CD14-positive monocyte (primary cell): ENCODE measurements around the gene RSPH4A. TPM values are rescaled to one million over a fixed set of nuclear protein-coding genes. Genes with fewer than 3 reads are reported as not detected.
"Not testable (repeated sequence)": the region's sequence is repeated elsewhere in the genome, so short reads cannot be mapped to it uniquely, and the experiment has no call there.

ENCODE experiments used
- DNase-seq, 3 donors: peaks; one replicate each; pipeline ENCODE4 v3.0.0-alpha.2; 2011 to 2022
- H2AFZ ChIP-seq: 2 replicates; pipeline ENCODE4 v1.6.0; 2012; ENCODE audit warnings: mild to moderate bottlenecking, low read depth, low read length, inconsistent platforms; ENCODE audit not compliant: insufficient read depth, poor library complexity, severe bottlenecking
- H3K27ac ChIP-seq, 2 donors: 1 replicate in 1 of 2; 2 replicates in 1 of 2; pipeline ENCODE4 v1.5.1; 2012 to 2013; ENCODE audit warnings: low read length in 2 of 2, control low read depth in 1 of 2, inconsistent platforms in 1 of 2, low read depth in 1 of 2, mild to moderate bottlenecking in 1 of 2
- H3K27me3 ChIP-seq, 2 donors: one replicate each; pipeline versions ENCODE4 v1.6.0 to v1.6.1; 2011 to 2013; ENCODE audit warnings: low read length in 2 of 2; ENCODE audit not compliant: control insufficient read depth in 2 of 2, insufficient read depth in 2 of 2
- H3K36me3 ChIP-seq, 2 donors: replicated peaks in 1 of 2; 1 replicate in 1 of 2; 2 replicates in 1 of 2; pipeline versions ENCODE4 v1.5.1 to v1.6.1; 2012 to 2013; ENCODE audit warnings: low read length in 2 of 2, control low read depth in 1 of 2, inconsistent platforms in 1 of 2, mild to moderate bottlenecking in 1 of 2; ENCODE audit not compliant: insufficient read depth in 2 of 2, control insufficient read depth in 1 of 2
- H3K4me1 ChIP-seq, 2 donors: 1 replicate in 1 of 2; 2 replicates in 1 of 2; pipeline versions ENCODE4 v1.5.1 to v1.6.1; 2012 to 2013; ENCODE audit warnings: low read length in 2 of 2, control low read depth in 1 of 2, inconsistent platforms in 1 of 2, mild to moderate bottlenecking in 1 of 2, moderate library complexity in 1 of 2; ENCODE audit not compliant: insufficient read depth in 2 of 2, control insufficient read depth in 1 of 2
- H3K4me2 ChIP-seq: replicated peaks from 2 replicates; pipeline ENCODE3; 2012; ENCODE audit warnings: low read length, moderate library complexity, mild to moderate bottlenecking; ENCODE audit not compliant: poor library complexity, severe bottlenecking; ENCODE audit errors: extremely low read depth
- H3K4me3 ChIP-seq, 3 experiments: fragments of 200-600 bp in 1 of 3; sonication (generic) in 1 of 3; replicated peaks in 1 of 3; 1 replicate in 2 of 3; 2 replicates in 1 of 3; pipeline ENCODE4 v1.5.1; 2011 to 2013; ENCODE audit warnings: low read length in 3 of 3, mild to moderate bottlenecking in 3 of 3, control low read depth in 2 of 3, low read depth in 2 of 3, inconsistent platforms in 1 of 3, moderate library complexity in 1 of 3
- H3K79me2 ChIP-seq: 2 replicates; pipeline ENCODE4 v1.6.0; 2012; ENCODE audit warnings: mild to moderate bottlenecking, control low read depth, inconsistent platforms, low read length, moderate library complexity; ENCODE audit not compliant: insufficient read depth
- H3K9ac ChIP-seq: 2 replicates; pipeline ENCODE4 v1.6.0; 2017; ENCODE audit warnings: low read length, mild to moderate bottlenecking; ENCODE audit not compliant: insufficient read depth, poor library complexity, severe bottlenecking
- H3K9me3 ChIP-seq, 2 donors: replicated peaks in 1 of 2; 1 replicate in 1 of 2; 2 replicates in 1 of 2; pipeline versions ENCODE4 v1.5.1 to v1.6.1; 2012 to 2013; ENCODE audit warnings: low read length in 2 of 2, control low read depth in 1 of 2; ENCODE audit not compliant: control insufficient read depth in 1 of 2, insufficient read depth in 1 of 2
- H4K20me1 ChIP-seq: 2 replicates; pipeline ENCODE4 v1.6.0; 2012; ENCODE audit warnings: mild to moderate bottlenecking, low read length, control low read depth, moderate library complexity; ENCODE audit not compliant: insufficient read depth
- H3K27ac Mint-ChIP-seq, 7 donors: one replicate each; pipeline ENCODE4 v1.8.0; 2020; ENCODE audit warnings: mild to moderate bottlenecking in 7 of 7, mixed read lengths in 7 of 7, moderate library complexity in 6 of 7, inconsistent platforms in 2 of 7
- H3K27me3 Mint-ChIP-seq, 3 donors: one replicate each; pipeline ENCODE4 v1.8.0; 2021 to 2022; ENCODE audit warnings: low read depth in 3 of 3, mild to moderate bottlenecking in 3 of 3, mixed read lengths in 3 of 3, moderate library complexity in 3 of 3, inconsistent platforms in 1 of 3
- H3K36me3 Mint-ChIP-seq, 2 donors: one replicate each; pipeline ENCODE4 v1.8.0; 2020; ENCODE audit warnings: mixed read lengths in 2 of 2, inconsistent platforms in 1 of 2, mild to moderate bottlenecking in 1 of 2
- H3K4me1 Mint-ChIP-seq: one replicate; pipeline ENCODE4 v1.8.0; 2020; ENCODE audit warnings: mild to moderate bottlenecking, mixed read lengths
- H3K4me3 Mint-ChIP-seq, 2 donors: one replicate each; pipeline ENCODE4 v1.8.0; 2020; ENCODE audit warnings: mild to moderate bottlenecking in 2 of 2, mixed read lengths in 2 of 2, moderate library complexity in 1 of 2
- H3K9me3 Mint-ChIP-seq, 7 donors: one replicate each; pipeline ENCODE4 v1.8.0; 2020 to 2022; ENCODE audit warnings: mixed read lengths in 7 of 7, mild to moderate bottlenecking in 6 of 7, moderate library complexity in 6 of 7, inconsistent platforms in 2 of 7
- WGBS: methylation state at CpG from one replicate; pipeline ENCODE4 v1.1.5; 2013; ENCODE audit warnings: missing lambda C conversion rate; ENCODE audit not compliant: insufficient coverage; 5-methylcytosine and 5-hydroxymethylcytosine counted together
- intact Hi-C, 2 donors: fragments of 100-400 bp; cut with micrococcal nuclease; formaldehyde crosslinking; loops; one replicate each; pipeline versions ENCODE4 v1.15.0 to v1.15.1; 2023
- polyA plus RNA-seq, 3 donors: library from polyadenylated mRNA; depleted of rRNA in 1 of 3; unstranded in 2 of 3; stranded (reverse) in 1 of 3; fragments of 300-500 nt in 2 of 3; fragments of >200 nt in 1 of 3; fragmentation: Illumina TruSeq in 2 of 3; gene quantifications; 1 replicate in 2 of 3; 2 replicates in 1 of 3; pipeline ENCODE4 v1.2.3, GENCODE V29; 2012 to 2021
- TF ChIP-seq, protein P1 (sequence below): fragments of 200-600 bp; IDR thresholded peaks from one replicate; pipeline ENCODE4 v1.8.0; 2022; ENCODE audit warnings: antibody characterized with exemption, mild to moderate bottlenecking

Gene RSPH4A
- polyA plus RNA-seq, 3 donors: 0.15 TPM; not detected in 2

DNA sequence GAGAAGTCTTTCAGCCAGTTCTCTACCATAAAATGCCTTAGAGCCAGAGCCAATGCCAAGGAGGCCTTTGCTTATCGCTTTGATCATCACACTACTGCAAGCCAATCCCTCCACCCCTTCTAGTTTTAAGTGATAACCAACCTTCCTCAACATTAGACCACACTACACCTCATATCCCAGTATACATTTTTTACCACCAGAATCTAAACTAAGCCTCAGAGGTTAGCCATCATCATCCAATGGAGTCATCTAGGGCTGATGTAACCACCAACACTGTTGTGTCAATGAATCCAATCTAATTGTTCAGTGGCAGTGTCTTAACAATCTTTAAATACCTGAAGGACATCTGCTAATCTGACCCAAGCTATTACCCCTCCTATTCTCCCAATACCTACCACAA, 45.9 kb downstream of the RSPH4A start:
- H3K4me1 ChIP-seq: peaks cover 3 to 27% of the 10 kb centered on the region in 2 donors
- H3K36me3 ChIP-seq: peaks cover 30 to 43% of the 10 kb centered on the region in 2 donors
- H3K27ac Mint-ChIP-seq: peak overlapping the region in 2 of 7 donors; percentile 28 to 45
- no peak overlapping the region for H3K9ac ChIP-seq
- H3K27ac ChIP-seq: peak overlapping the region in 1 of 2 donors; percentile 21
- H3K79me2 ChIP-seq: peaks cover 68% of the 10 kb centered on the region
- intact Hi-C loops: no loop called here
- H3K9me3 ChIP-seq: no peaks in the 10 kb centered on the region
- H3K36me3 Mint-ChIP-seq: peaks cover 31 to 49% of the 10 kb centered on the region in 2 donors
- DNase-seq: no peak
- H2AFZ ChIP-seq: no peak overlapping the region
- H3K4me3 ChIP-seq: no peak overlapping the region
- H3K27me3 Mint-ChIP-seq: no peaks in the 10 kb centered on the region
- 100% methylated on average over 1 of the region's 1 CpG for WGBS
- H3K4me2 ChIP-seq: no peak overlapping the region
- no peaks in the 10 kb centered on the region for H3K9me3 Mint-ChIP-seq
- TF ChIP-seq, protein P1, sequence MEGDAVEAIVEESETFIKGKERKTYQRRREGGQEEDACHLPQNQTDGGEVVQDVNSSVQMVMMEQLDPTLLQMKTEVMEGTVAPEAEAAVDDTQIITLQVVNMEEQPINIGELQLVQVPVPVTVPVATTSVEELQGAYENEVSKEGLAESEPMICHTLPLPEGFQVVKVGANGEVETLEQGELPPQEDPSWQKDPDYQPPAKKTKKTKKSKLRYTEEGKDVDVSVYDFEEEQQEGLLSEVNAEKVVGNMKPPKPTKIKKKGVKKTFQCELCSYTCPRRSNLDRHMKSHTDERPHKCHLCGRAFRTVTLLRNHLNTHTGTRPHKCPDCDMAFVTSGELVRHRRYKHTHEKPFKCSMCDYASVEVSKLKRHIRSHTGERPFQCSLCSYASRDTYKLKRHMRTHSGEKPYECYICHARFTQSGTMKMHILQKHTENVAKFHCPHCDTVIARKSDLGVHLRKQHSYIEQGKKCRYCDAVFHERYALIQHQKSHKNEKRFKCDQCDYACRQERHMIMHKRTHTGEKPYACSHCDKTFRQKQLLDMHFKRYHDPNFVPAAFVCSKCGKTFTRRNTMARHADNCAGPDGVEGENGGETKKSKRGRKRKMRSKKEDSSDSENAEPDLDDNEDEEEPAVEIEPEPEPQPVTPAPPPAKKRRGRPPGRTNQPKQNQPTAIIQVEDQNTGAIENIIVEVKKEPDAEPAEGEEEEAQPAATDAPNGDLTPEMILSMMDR: no peak
- H3K4me1 Mint-ChIP-seq: peaks cover 39% of the 10 kb centered on the region
- H3K4me3 Mint-ChIP-seq: no peak overlapping the region
- H3K27me3 ChIP-seq: no peaks in the 10 kb centered on the region
- peaks cover 32% of the 10 kb centered on the region for H4K20me1 ChIP-seq

DNA sequence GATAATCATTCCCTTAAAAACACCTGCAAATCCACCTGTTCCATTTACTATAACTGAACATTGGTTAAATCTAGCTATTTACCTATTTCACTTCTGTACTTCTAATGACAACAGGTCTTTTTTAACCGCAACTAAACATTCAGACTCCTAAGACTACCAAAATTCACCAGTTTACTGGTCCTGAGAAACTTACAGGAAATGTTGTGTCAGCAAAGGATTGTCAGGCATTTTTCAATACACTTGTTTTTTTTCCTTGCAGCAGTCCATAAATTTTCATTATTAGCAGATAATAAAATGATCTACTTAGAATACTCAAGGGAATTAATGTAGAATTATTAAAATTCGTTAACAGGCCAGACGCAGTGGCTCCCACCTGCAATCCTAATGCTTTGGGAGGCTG, 47.0 kb downstream of the RSPH4A start:
- no peaks in the 10 kb centered on the region for H3K9me3 ChIP-seq
- no peak overlapping the region for H3K4me2 ChIP-seq
- no peak overlapping the region for H3K4me3 Mint-ChIP-seq
- no peak overlapping the region for H3K27ac ChIP-seq
- no peak overlapping the region for H3K4me3 ChIP-seq
- peaks cover 23 to 38% of the 10 kb centered on the region in 2 donors for H3K36me3 Mint-ChIP-seq
- H3K9me3 Mint-ChIP-seq: no peaks in the 10 kb centered on the region
- H3K79me2 ChIP-seq: peaks cover 80% of the 10 kb centered on the region
- no peak overlapping the region for H3K27ac Mint-ChIP-seq
- H3K4me1 Mint-ChIP-seq: peaks cover 45% of the 10 kb centered on the region
- H2AFZ ChIP-seq: no peak overlapping the region
- no peaks in the 10 kb centered on the region for H3K27me3 Mint-ChIP-seq
- peaks cover 32% of the 10 kb centered on the region for H4K20me1 ChIP-seq
- H3K4me1 ChIP-seq: peaks cover 11 to 38% of the 10 kb centered on the region in 2 donors
- DNase-seq: no peak
- TF ChIP-seq, protein P1: no peak
- WGBS: no CpG with 5 or more reads among the region's 3 CpGs
- H3K27me3 ChIP-seq: no peaks in the 10 kb centered on the region
- H3K36me3 ChIP-seq: peaks cover 21 to 32% of the 10 kb centered on the region in 2 donors
- no peak overlapping the region for H3K9ac ChIP-seq
- intact Hi-C loops: no loop called here

DNA sequence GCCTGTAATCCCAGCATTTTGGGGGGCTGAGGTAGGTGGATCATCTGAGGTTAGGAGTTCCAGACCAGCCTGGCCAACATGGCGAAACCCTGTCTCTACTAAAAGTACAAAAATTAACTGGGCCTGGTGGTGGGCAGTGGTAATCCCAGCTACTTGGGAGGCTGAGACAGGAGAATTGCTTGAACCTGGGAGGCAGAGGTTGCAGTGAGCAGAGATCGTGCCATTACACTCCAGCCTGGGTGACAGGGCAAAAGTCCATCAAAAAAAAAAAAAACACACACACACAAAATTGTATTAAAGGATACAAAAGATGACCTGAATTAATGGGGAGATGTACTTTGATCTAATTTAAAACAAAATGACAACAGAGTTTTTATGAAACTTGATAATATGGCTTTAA, 47.9 kb downstream of the RSPH4A start:
- H3K36me3 ChIP-seq: peaks cover 14 to 27% of the 10 kb centered on the region in 2 donors
- WGBS: no CpG with 5 or more reads among the region's 2 CpGs
- peaks cover 45% of the 10 kb centered on the region for H3K4me1 Mint-ChIP-seq
- H3K9me3 ChIP-seq, H3K9me3 Mint-ChIP-seq, H3K27me3 Mint-ChIP-seq, H3K27ac ChIP-seq, intact Hi-C loops, H3K4me3 ChIP-seq, H3K27me3 ChIP-seq, DNase-seq, H3K4me2 ChIP-seq, H2AFZ ChIP-seq, H3K9ac ChIP-seq, H3K4me3 Mint-ChIP-seq: not testable (repeated sequence)
- peaks cover 11 to 41% of the 10 kb centered on the region in 2 donors for H3K4me1 ChIP-seq
- peaks cover 83% of the 10 kb centered on the region for H3K79me2 ChIP-seq
- peak overlapping the region in 1 of 7 donors; percentile 37 for H3K27ac Mint-ChIP-seq
- peaks cover 32% of the 10 kb centered on the region for H4K20me1 ChIP-seq
- H3K36me3 Mint-ChIP-seq: peaks cover 19 to 34% of the 10 kb centered on the region in 2 donors
